Keratinocyte (primary cell): ENCODE data around the gene LRRC7. TPM values are rescaled to one million over a fixed set of nuclear protein-coding genes. Genes with fewer than 3 reads are reported as not detected.

Experiments used
- DNase-seq: peaks from one replicate; pipeline ENCODE4 v3.0.0-alpha.2; 2011; ENCODE audit warnings: low read depth, missing footprints, low spot score
- FAIRE-seq: peaks from 2 replicates; lab custom pipeline; 2011; peaks lifted over from hg19 to GRCh38; lab: Jason Lieb, UNC
- H2AFZ ChIP-seq: 2 replicates; pipeline ENCODE4 v1.6.0; 2012; ENCODE audit warnings: low read length, control low read depth, inconsistent platforms; ENCODE audit not compliant: control insufficient read depth
- H3K27ac ChIP-seq: 2 replicates; pipeline ENCODE4 v1.5.1; 2011; ENCODE audit warnings: low read length; ENCODE audit not compliant: control insufficient read depth, insufficient read depth
- H3K27me3 ChIP-seq: 3 replicates; pipeline ENCODE4 v1.6.0; 2011; ENCODE audit warnings: low read length; ENCODE audit not compliant: control insufficient read depth, insufficient read depth; ENCODE audit errors: extremely low read depth
- H3K36me3 ChIP-seq, 2 experiments: 2 replicates in 1 of 2; 3 replicates in 1 of 2; pipeline ENCODE4 v1.5.1; 2011; ENCODE audit warnings: low read length in 2 of 2, mild to moderate bottlenecking in 1 of 2; ENCODE audit not compliant: control insufficient read depth in 2 of 2, insufficient read depth in 2 of 2; ENCODE audit errors: extremely low read depth in 1 of 2
- H3K4me1 ChIP-seq: 3 replicates; pipeline ENCODE4 v1.5.1; 2011; ENCODE audit warnings: low read length; ENCODE audit not compliant: control insufficient read depth, insufficient read depth; ENCODE audit errors: extremely low read depth
- H3K4me2 ChIP-seq: 3 replicates; pipeline ENCODE4 v1.6.0; 2011; ENCODE audit warnings: low read depth, low read length; ENCODE audit not compliant: control insufficient read depth, insufficient read depth; ENCODE audit errors: extremely low read depth
- H3K4me3 ChIP-seq, 3 experiments: fragments of 200-600 bp in 1 of 3; sonication (generic) in 1 of 3; 2 replicates in 2 of 3; 3 replicates in 1 of 3; pipeline ENCODE4 v1.5.1; 2011 to 2016; ENCODE audit warnings: low read length in 3 of 3, mild to moderate bottlenecking in 3 of 3, control low read depth in 2 of 3, inconsistent platforms in 1 of 3, low read depth in 1 of 3, mixed read lengths in 1 of 3, mixed run types in 1 of 3, moderate library complexity in 1 of 3; ENCODE audit not compliant: control insufficient read depth in 2 of 3, insufficient read depth in 2 of 3; ENCODE audit errors: extremely low read depth in 1 of 3
- H3K79me2 ChIP-seq: 2 replicates; pipeline ENCODE4 v1.6.0; 2012; ENCODE audit warnings: low read length; ENCODE audit not compliant: control insufficient read depth, insufficient read depth
- H3K9ac ChIP-seq: 3 replicates; pipeline ENCODE4 v1.6.0; 2011; ENCODE audit warnings: low read length; ENCODE audit not compliant: control insufficient read depth, insufficient read depth; ENCODE audit errors: extremely low read depth
- H3K9me1 ChIP-seq: 3 replicates; pipeline ENCODE4 v1.6.0; 2011; ENCODE audit warnings: low read length; ENCODE audit not compliant: control insufficient read depth, insufficient read depth; ENCODE audit errors: extremely low read depth
- H3K9me3 ChIP-seq: 2 replicates; pipeline ENCODE4 v1.5.1; 2012; ENCODE audit warnings: low read depth, low read length; ENCODE audit not compliant: control insufficient read depth
- H4K20me1 ChIP-seq: 3 replicates; pipeline ENCODE4 v1.6.0; 2011; ENCODE audit warnings: low read length; ENCODE audit not compliant: control insufficient read depth, insufficient read depth; ENCODE audit errors: extremely low read depth
- CTCF ChIP-seq, 3 experiments: IDR thresholded peaks in 1 of 3; conservative IDR thresholded peaks in 1 of 3; optimal IDR thresholded peaks in 1 of 3; 2 replicates in 2 of 3; 3 replicates in 1 of 3; pipeline versions ENCODE3 to v1.5.1; 2011; ENCODE audit warnings: low read length in 3 of 3, mild to moderate bottlenecking in 3 of 3, moderate library complexity in 2 of 3, control low read depth in 1 of 3, inconsistent platforms in 1 of 3; ENCODE audit not compliant: insufficient read depth in 2 of 3; ENCODE audit errors: extremely low read depth in 1 of 3
- EZH2 ChIP-seq: IDR thresholded peaks from one replicate; pipeline ENCODE4 v1.6.1; 2012; ENCODE audit warnings: inconsistent platforms, mild to moderate bottlenecking, low read length, moderate library complexity
- dilution Hi-C: fragments of 300-500 bp; cut with MboI; formaldehyde crosslinking; loops from one replicate; pipeline ENCODE4 v1.7.0; 2020; ENCODE audit warnings: low sequenced_read_pairs; ENCODE audit not compliant: extremely low pct_ligation_motif_present
- polyA plus RNA-seq, 5 experiments: library from polyadenylated mRNA; depleted of rRNA in 3 of 5; stranded (reverse) in 3 of 5; stranded (forward) in 1 of 5; unstranded in 1 of 5; fragments of >200 nt; gene quantifications; 1 replicate in 1 of 5; 2 replicates in 3 of 5; 3 replicates in 1 of 5; pipeline versions ENCODE4 v1.2.1 to v1.2.3, GENCODE V29; 2011 to 2012; ENCODE audit warnings: missing spikeins in 2 of 5, low read depth in 1 of 5, low replicate concordance in 1 of 5

The LRRC7 gene
- polyA plus RNA-seq, 1 donor (not counting 4 experiments of a cell fraction or from before 2014, with no cell fraction given) = 0.28 TPM

- no peaks in the 10 kb centered on the region for H3K36me3 ChIP-seq
- no peaks in the 10 kb centered on the region for H3K4me1 ChIP-seq
- no peaks in the 10 kb centered on the region for H3K79me2 ChIP-seq
- no peaks in the 10 kb centered on the region for H3K9me1 ChIP-seq
- H3K4me3 ChIP-seq = no peak overlapping the region
- FAIRE-seq = no peak
- no peak overlapping the region for H3K27ac ChIP-seq
- no peaks in the 10 kb centered on the region for H4K20me1 ChIP-seq
- no peaks in the 10 kb centered on the region for H3K9me3 ChIP-seq
- no peaks in the 10 kb centered on the region for H3K27me3 ChIP-seq
- dilution Hi-C loops = no loop called here
- DNase-seq = no peak
- no peak overlapping the region for H3K9ac ChIP-seq
- no peak overlapping the region for H3K4me2 ChIP-seq
- no peak overlapping the region for H2AFZ ChIP-seq
- TF ChIP-seq EZH2 (no peak), CTCF (optimal IDR thresholded peaks at IDR 0.05 in 1 of 3, IDR thresholded peaks at IDR 0.05 in 1 of 3, conservative IDR thresholded peaks at IDR 0.05 in 1 of 3; ENCODE audit: extremely low read depth in 1 of 3, insufficient read depth in 2 of 3, low read length in 3 of 3) (no peak)
Observed at GRCh38 chr1:69836971-69837636, 269.4 kb downstream of the LRRC7 start.

- Histone ChIP-seq H3K9ac (no peak overlapping the region), H3K36me3 (no peaks in the 10 kb centered on the region), H3K4me3 (no peak overlapping the region), H4K20me1 (no peaks in the 10 kb centered on the region), H3K79me2 (no peaks in the 10 kb centered on the region), H3K4me1 (no peaks in the 10 kb centered on the region), H3K9me1 (no peaks in the 10 kb centered on the region), H3K27ac (no peak overlapping the region), H3K9me3 (no peaks in the 10 kb centered on the region), H2AFZ (no peak overlapping the region), H3K4me2 (no peak overlapping the region), H3K27me3 (no peaks in the 10 kb centered on the region)
- no peak for TF ChIP-seq EZH2
- no peak for TF ChIP-seq CTCF (optimal IDR thresholded peaks at IDR 0.05 in 1 of 3, IDR thresholded peaks at IDR 0.05 in 1 of 3, conservative IDR thresholded peaks at IDR 0.05 in 1 of 3; ENCODE audit: extremely low read depth in 1 of 3, insufficient read depth in 2 of 3, low read length in 3 of 3)
- DNase-seq = no peak
- dilution Hi-C loops = no loop called here
- no peak for FAIRE-seq
Observed at GRCh38 chr1:69842326-69842725, 274.6 kb downstream of the LRRC7 start.
